Activated naive CD4-positive, alpha-beta T cell treated with anti-CD3 and anti-CD28 coated beads for 36 hours (primary cell): ENCODE data around the gene CDC45. TPM values are rescaled to one million over a fixed set of nuclear protein-coding genes. Genes with fewer than 3 reads are reported as not detected.

Source experiments
- CTCF ChIA-PET: fragments of 350-600 bp; sonication (Branson Sonifier 250); formaldehyde crosslinking; loops from one replicate; lab custom pipeline; 2021; ENCODE audit warnings: antibody characterized with exemption; lab: Charles Lee
- DNase-seq: peaks from one replicate; pipeline ENCODE4 v3.0.0-alpha.2; 2020
- H3K27ac Mint-ChIP-seq: one replicate; pipeline ENCODE4 v1.8.0; 2021; ENCODE audit warnings: mild to moderate bottlenecking, mixed read lengths
- H3K27me3 Mint-ChIP-seq: one replicate; pipeline ENCODE4 v1.8.0; 2021; ENCODE audit warnings: low read depth, mixed read lengths
- H3K36me3 Mint-ChIP-seq: one replicate; pipeline ENCODE4 v1.8.0; 2021; ENCODE audit warnings: low read depth, mixed read lengths
- H3K4me1 Mint-ChIP-seq: one replicate; pipeline ENCODE4 v1.8.0; 2021; ENCODE audit warnings: low read depth, mixed read lengths
- H3K4me3 Mint-ChIP-seq: one replicate; pipeline ENCODE4 v1.8.0; 2021; ENCODE audit warnings: mild to moderate bottlenecking, moderate library complexity, mixed read lengths
- H3K9me3 Mint-ChIP-seq: one replicate; pipeline ENCODE4 v1.8.0; 2021; ENCODE audit warnings: mixed read lengths
- intact Hi-C: fragments of 100-400 bp; cut with micrococcal nuclease; formaldehyde crosslinking; loops from one replicate; pipeline ENCODE4 v1.15.1; 2023
- total RNA-seq, 2 experiments: library from RNA; stranded (reverse); gene quantifications; one replicate each; pipeline ENCODE4 v1.2.3, GENCODE V29; 2021

Gene CDC45
- total RNA-seq, 2 experiments from 2014 or later, result 86.3 to 91.7 TPM

DNA sequence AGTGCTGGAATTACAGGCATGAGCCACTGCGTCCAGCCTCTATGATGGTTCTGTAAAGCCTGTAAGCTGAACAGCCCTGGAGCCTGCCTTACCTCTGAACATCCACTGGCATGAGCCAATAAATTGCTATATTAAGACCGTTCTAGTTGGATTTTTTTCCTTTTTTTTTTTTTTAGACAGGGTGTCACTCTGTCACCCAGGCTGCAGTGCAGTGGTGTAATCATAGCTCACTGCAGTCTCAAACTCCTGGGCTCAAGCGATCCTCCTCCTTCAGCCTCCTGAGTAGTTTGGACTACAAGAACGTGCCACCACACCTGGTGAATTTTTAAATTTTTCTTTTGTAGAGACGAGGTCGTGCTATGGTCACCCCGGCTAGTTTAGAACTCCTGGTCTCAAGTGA, 70.7 kb downstream of the CDC45 start:
- Mint-ChIP-seq H3K9me3 (peaks cover 3% of the 10 kb centered on the region), H3K36me3 (no peaks in the 10 kb centered on the region), H3K27me3 (no peaks in the 10 kb centered on the region), H3K4me3 (no peak overlapping the region), H3K4me1 (no peaks in the 10 kb centered on the region), H3K27ac (no peak overlapping the region)
- intact Hi-C loops, result no loop called here
- DNase-seq, result no peak
- CTCF ChIA-PET, result no interaction called here

- H3K27me3 Mint-ChIP-seq, result no peaks in the 10 kb centered on the region
- CTCF ChIA-PET, result interaction anchor here (0.6 kb wide), 1 partner anchor 222 kb away, joined by 3 read pairs; no protein-coding TSS in a partner anchor
- H3K9me3 Mint-ChIP-seq, result peaks cover 3% of the 10 kb centered on the region
- no peak overlapping the region for H3K4me3 Mint-ChIP-seq
- no peak for DNase-seq
- H3K27ac Mint-ChIP-seq, result no peak overlapping the region
- no peaks in the 10 kb centered on the region for H3K36me3 Mint-ChIP-seq
- intact Hi-C loops, result no loop called here
- H3K4me1 Mint-ChIP-seq, result no peaks in the 10 kb centered on the region
These were observed 73.5 kb downstream of the CDC45 start for GRCh38 chr22:19553201-19553600.

DNA sequence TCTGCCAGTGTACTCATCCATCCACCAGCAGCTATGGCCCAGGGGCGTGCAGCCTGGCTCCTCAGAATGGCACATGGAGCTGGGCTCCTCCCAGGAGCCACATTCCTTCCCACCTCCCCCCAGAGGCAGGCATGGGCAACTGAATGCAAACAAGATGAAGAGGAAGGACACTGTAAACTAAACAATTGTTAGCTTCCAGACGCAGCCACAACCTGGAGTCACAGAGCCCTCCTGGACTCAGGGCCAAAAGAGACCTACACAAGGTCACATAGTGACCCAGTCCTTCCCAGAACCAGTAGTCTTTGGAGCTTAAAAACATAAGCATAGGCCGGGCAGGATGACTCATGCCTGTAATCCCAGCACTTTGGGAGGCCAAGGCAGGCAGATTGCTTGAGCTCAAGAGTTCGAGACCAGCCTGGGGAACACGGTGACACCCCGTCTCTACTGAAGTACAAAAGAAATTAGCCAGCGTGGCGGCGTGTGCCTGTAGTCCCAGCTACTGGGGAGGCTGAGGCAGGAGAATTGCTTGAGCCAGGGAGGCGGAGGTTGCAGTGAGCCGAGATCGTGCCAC, 75.2 kb downstream of the CDC45 start:
- Mint-ChIP-seq H3K9me3 (peaks cover 3% of the 10 kb centered on the region), H3K27me3 (no peaks in the 10 kb centered on the region), H3K4me1 (no peaks in the 10 kb centered on the region), H3K27ac (no peak overlapping the region), H3K4me3 (no peak overlapping the region), H3K36me3 (no peaks in the 10 kb centered on the region)
- DNase-seq, result no peak
- intact Hi-C loops, result no loop called here
- CTCF ChIA-PET, result interaction anchor here (0.5 to 0.6 kb wide), 2 partner anchors 30 to 1481 kb away, joined by 3 read pairs; no protein-coding TSS in a partner anchor

GRCh38 chr22:19555651-19556050, 75.9 kb downstream of the CDC45 start:
- CTCF ChIA-PET, result interaction anchor here (0.6 kb wide), 1 partner anchor 30 kb away, joined by 3 read pairs; no protein-coding TSS in a partner anchor
- H3K27ac Mint-ChIP-seq, result no peak overlapping the region
- no peak for DNase-seq
- H3K27me3 Mint-ChIP-seq, result no peaks in the 10 kb centered on the region
- H3K4me1 Mint-ChIP-seq, result no peaks in the 10 kb centered on the region
- H3K9me3 Mint-ChIP-seq, result peaks cover 3% of the 10 kb centered on the region
- H3K4me3 Mint-ChIP-seq, result no peak overlapping the region
- intact Hi-C loops, result no loop called here
- no peaks in the 10 kb centered on the region for H3K36me3 Mint-ChIP-seq

DNA sequence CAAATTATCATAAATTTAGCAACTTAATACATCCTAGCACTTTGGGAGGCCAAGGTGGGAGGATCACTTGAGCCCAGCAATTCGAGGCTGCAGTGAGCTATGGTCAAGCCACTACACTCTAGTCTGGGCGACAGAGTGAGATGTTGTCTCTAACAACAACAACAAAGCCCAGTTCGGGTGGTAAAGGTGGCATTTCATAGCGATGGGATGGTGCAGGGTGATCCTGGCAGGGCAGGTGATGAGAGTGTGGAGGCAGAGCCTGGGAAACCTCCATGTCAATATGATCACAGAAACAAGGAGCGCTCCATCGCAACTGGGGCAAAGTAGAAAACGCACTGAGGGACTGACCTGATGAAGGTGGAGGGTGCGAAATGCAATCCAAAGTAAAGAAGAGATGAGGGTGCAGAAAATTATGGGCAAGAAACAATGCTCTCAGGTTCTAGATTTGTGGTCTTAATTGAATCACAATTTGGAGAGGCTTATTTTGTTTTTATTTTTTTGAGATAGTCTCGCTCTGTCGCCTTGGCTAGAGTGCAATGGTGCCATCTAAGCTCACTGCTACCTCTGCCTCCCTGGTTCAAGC, 77.3 kb downstream of the CDC45 start:
- no peaks in the 10 kb centered on the region for H3K27me3 Mint-ChIP-seq
- H3K4me1 Mint-ChIP-seq, result no peaks in the 10 kb centered on the region
- intact Hi-C loops, result no loop called here
- peaks cover 3% of the 10 kb centered on the region for H3K9me3 Mint-ChIP-seq
- no peaks in the 10 kb centered on the region for H3K36me3 Mint-ChIP-seq
- no peak for DNase-seq
- H3K4me3 Mint-ChIP-seq, result no peak overlapping the region
- CTCF ChIA-PET, result no interaction called here
- H3K27ac Mint-ChIP-seq, result no peak overlapping the region

- intact Hi-C loops, result no loop called here
- H3K36me3 Mint-ChIP-seq, result no peaks in the 10 kb centered on the region
- no peak overlapping the region for H3K4me3 Mint-ChIP-seq
- CTCF ChIA-PET, result interaction anchor here (0.6 to 1.1 kb wide), 2 partner anchors 30 to 68 kb away, joined by 3 to 4 read pairs; no protein-coding TSS in a partner anchor
- no peak for DNase-seq
- no peak overlapping the region for H3K27ac Mint-ChIP-seq
- no peaks in the 10 kb centered on the region for H3K4me1 Mint-ChIP-seq
- peaks cover 1% of the 10 kb centered on the region for H3K9me3 Mint-ChIP-seq
- no peaks in the 10 kb centered on the region for H3K27me3 Mint-ChIP-seq
These were observed 79.6 kb downstream of the CDC45 start for GRCh38 chr22:19559324-19559811.

- CTCF ChIA-PET, result interaction anchor here (0.6 to 1.1 kb wide), 2 partner anchors 30 to 68 kb away, joined by 3 to 4 read pairs; no protein-coding TSS in a partner anchor
- DNase-seq, result no peak
- Mint-ChIP-seq H3K27ac (no peak overlapping the region), H3K4me3 (no peak overlapping the region), H3K9me3 (peaks cover 1% of the 10 kb centered on the region), H3K27me3 (no peaks in the 10 kb centered on the region), H3K36me3 (no peaks in the 10 kb centered on the region), H3K4me1 (no peaks in the 10 kb centered on the region)
- intact Hi-C loops, result no loop called here
These were observed 80.2 kb downstream of the CDC45 start for GRCh38 chr22:19559956-19560355.

GRCh38 chr22:19565382-19566278, 85.9 kb downstream of the CDC45 start:
- intact Hi-C loops, result no loop called here
- H3K4me1 Mint-ChIP-seq, result no peaks in the 10 kb centered on the region
- no peak overlapping the region for H3K4me3 Mint-ChIP-seq
- CTCF ChIA-PET, result no interaction called here
- no peaks in the 10 kb centered on the region for H3K27me3 Mint-ChIP-seq
- no peak overlapping the region for H3K27ac Mint-ChIP-seq
- peaks cover 1% of the 10 kb centered on the region for H3K9me3 Mint-ChIP-seq
- DNase-seq, result no peak
- H3K36me3 Mint-ChIP-seq, result no peaks in the 10 kb centered on the region

DNA sequence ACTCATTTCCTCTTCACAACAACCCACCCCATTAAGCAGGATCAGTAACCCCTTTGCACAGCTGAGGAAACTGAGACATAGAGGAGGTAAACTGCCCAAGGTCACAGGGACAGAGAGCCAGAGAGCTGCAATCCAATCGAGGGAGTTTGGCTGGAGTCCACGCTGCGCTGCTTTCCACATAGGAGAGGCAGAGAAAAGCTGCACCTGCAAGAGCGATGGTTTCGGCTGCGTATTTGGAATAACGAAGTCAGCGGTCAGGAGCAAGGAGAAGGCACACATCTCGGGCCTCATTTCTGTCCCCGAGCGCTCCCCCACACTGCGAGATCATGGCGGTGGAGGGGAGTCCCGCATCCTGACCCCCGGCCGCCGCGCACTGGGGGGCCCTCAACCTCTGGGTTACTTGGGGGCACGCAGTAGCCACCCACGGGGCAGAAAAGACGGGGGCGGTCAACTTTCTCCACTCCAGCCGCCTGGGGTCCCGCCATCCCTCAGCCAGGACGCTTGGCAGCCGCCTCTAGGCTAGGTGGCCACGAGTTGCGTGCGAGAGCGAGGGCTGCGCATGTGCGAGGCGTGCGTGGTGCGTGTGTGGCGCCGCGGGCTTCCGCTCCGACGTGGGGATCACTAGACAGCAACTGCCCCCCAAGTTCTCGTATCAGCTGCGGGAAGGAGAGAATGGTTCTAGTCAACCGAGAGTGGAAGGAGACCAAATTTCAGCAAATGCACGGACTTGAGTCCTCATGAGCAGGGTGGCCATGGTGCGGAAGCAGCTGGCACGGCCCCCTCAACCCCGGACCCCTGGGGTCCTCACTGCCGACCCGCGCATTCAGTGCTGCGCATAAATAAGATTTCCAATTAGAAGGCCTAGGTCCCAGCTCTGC, 86.8 kb downstream of the CDC45 start:
- no peak for DNase-seq
- H3K9me3 Mint-ChIP-seq, result peaks cover 1% of the 10 kb centered on the region
- intact Hi-C loops, result no loop called here
- no peak overlapping the region for H3K4me3 Mint-ChIP-seq
- no peaks in the 10 kb centered on the region for H3K27me3 Mint-ChIP-seq
- H3K4me1 Mint-ChIP-seq, result no peaks in the 10 kb centered on the region
- no peaks in the 10 kb centered on the region for H3K36me3 Mint-ChIP-seq
- no peak overlapping the region for H3K27ac Mint-ChIP-seq
- CTCF ChIA-PET, result no interaction called here

DNA sequence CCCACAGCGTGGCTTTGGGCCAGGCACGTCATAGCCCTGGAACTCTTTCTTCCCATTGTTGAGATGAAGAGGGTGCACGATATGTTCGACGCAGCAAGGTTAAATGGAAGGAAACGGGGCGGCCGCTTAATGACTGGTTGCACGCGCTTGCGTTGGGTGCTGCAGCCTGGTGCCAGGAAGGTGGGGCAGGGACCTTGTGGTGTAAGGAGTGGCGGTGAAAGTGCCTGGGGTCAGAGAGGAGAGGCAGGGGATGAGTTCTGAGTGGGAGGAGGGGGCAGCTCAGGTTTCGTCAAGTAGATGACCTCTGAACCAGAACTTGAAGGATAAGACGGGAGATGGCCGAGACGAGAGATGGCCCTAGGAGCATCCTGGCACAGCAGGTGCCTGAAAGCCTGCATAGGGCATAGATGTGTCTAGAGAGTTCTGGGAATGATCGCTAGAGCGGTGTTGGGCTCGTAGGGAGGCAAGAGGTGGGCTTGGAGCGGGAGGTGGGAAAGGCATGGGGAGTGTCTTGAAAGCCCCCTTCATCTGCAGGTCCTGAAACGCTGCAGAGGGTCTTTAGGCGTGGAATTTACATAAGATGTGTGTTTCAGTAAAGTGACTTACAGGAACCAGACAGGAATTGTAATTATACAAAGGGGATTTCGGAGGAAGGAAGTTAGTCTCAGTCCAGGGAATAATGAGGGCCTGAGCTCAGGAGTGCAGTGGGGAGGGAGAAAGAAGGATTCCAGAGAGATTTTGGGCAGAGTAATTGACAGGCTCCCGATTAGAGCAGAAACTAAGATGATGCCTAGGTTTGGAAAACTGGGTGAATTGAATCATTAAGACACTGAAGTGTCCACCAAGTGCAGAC, 87.7 kb downstream of the CDC45 start:
- Mint-ChIP-seq H3K4me1 (no peaks in the 10 kb centered on the region), H3K4me3 (no peak overlapping the region), H3K27ac (no peak overlapping the region), H3K27me3 (no peaks in the 10 kb centered on the region), H3K9me3 (peaks cover 1% of the 10 kb centered on the region), H3K36me3 (no peaks in the 10 kb centered on the region)
- DNase-seq, result no peak
- intact Hi-C loops, result no loop called here
- CTCF ChIA-PET, result no interaction called here
